ENCODE data around the gene NUMB.

The NUMB gene

GRCh38 chr14:73289729-73290128, 168.6 kb downstream of the NUMB start:
- no peak for DNase-seq (ENCODE audit: low read depth)

DNA sequence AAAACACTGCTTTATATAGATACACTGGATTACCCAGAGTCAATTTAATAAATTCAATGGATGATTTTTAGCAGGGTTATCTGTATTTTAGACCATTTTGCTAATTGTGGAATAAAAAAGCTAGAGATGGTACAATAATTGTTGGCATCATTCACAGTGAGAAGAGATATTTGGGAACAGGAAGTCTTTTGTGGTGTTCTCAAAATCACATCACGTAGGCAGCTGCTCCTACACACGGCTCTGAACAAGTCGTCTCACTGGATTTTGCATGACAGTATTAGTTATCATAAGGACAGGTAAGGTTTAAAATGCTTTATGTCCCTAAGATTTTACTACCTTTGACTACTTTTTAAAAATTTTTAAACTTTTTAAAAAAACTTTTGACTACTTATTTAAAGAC, 169.0 kb downstream of the NUMB start:
- DNase-seq (ENCODE audit: low read depth), result no peak

DNA sequence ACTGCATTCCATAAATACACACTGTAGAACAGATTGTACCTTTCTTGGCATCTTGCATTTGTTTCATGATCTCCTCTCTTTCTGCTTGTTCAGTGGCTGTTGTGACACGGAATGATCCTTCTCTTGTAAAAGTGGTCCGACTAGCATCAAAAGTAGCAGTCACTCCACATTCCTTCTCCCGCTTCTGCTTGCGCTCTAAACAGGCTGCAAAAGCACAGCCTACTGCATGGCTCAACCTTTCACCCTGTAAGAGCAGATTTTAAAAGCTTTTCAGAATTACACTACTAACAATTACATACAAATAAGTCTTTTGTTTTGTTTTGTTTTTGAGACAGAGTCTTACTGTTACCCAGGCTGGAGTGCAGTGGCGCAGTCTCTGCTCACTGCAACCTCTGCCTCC, 171.3 kb downstream of the NUMB start:
- DNase-seq (ENCODE audit: low read depth), result no peak

- DNase-seq (ENCODE audit: low read depth), result no peak
Observed at GRCh38 chr14:73286598-73286997, 171.7 kb downstream of the NUMB start.

DNA sequence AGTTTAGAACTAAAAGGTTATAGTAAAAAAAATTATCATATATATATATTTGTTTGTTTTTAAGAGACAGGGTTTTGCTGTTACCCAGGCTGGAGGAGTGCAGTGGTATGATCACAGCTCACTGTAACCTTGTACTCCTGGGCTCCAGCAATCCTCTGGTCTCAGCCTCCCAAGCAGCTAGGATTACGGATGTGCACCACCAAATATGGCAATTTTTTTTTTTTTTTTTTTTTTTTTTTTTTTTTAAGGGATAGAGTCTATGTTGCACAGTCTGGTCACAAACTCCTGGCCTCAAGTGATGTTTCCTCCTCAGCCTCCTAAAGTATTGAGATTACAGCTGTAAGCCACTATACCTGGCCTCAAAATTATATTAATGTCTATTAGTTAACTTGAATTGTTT, 172.4 kb downstream of the NUMB start:
- DNase-seq (ENCODE audit: low read depth), result no peak

- no peak for DNase-seq (ENCODE audit: low read depth)
Observed at GRCh38 chr14:73283608-73284379, 174.6 kb downstream of the NUMB start.

GRCh38 chr14:73280903-73281302, 177.4 kb downstream of the NUMB start:
- DNase-seq (ENCODE audit: low read depth), result no peak

DNA sequence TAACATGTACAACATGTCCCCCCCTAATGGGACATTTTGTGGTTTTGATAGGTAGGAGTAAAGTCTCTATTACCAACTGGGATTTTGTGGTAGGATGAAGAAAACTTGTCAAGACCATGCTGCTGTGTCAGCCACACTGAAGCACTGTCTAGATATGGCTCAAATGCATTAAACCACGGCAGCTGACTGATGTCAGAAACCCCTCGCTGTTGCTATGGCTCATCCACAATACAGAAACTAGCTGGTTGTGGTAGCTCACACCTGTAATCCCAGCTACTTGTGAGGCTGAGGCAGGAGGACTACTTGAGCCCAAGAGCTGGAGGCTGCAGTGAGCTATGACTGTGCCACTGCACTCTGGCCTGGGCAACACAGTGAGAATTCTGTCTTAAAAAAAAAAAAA, 181.0 kb downstream of the NUMB start:
- no peak for DNase-seq (ENCODE audit: low read depth)

GRCh38 chr14:73276836-73277235, 181.5 kb downstream of the NUMB start:
- no peak for DNase-seq (ENCODE audit: low read depth)

- DNase-seq (ENCODE audit: low read depth), result no peak
Observed at GRCh38 chr14:73273799-73274198, 184.5 kb downstream of the NUMB start.

DNA sequence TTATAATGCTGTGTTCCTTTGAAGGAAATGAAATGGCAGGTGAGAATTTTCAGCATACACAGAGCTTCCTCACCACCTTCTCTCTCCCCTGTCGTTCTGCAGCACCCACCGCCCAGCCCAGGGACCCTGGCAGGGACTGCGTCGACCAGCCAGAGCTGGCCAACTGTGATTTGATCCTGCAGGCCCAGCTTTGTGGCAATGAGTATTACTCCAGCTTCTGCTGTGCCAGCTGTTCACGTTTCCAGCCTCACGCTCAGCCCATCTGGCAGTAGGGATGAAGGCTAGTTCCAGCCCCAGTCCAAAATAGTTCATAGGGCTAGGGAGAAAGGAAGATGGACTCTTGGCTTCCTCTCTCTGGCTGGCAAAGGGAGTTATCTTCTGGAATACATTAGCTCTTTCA, 186.0 kb downstream of the NUMB start:
- no peak for DNase-seq (ENCODE audit: low read depth)

DNA sequence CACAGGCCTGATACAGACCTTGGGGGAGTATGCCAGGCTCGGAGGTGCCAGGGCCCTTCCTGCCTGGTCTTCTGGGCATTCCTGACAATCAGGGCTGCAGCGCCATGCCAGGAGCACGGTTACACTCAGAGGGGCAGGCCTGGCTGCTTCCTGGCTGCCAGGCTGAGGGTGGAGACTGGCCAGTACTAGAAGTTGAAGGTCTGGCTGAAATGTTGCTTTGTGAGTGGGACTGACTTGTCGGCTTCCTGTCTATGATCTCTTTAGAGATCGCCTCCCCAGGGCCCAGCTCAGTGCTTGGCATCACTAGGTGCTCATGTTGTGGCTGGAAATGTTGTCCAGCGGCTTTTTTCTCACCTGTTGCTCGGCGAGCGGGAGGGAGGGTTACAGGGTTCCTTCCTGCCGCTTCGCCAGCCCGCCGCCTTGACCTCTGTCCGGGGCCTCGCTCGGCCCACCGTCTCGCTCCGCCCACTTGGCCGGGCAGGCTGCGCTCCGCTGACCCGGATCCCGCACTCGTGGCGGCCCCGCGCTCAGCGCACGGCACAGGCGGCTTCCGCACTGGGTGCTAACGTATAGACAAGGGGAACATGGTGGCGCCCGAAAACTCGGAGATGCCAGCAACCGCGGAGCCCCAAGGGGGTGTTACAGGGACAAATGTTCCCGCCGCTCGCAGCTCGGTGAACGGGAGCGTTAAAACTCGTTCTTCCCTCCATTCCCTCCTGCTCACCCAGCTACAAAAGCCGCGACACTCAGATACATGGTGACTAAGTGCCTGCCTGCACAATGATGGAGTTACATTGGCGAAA, 188.4 kb downstream of the NUMB start:
- no peak for DNase-seq (ENCODE audit: low read depth)

DNA sequence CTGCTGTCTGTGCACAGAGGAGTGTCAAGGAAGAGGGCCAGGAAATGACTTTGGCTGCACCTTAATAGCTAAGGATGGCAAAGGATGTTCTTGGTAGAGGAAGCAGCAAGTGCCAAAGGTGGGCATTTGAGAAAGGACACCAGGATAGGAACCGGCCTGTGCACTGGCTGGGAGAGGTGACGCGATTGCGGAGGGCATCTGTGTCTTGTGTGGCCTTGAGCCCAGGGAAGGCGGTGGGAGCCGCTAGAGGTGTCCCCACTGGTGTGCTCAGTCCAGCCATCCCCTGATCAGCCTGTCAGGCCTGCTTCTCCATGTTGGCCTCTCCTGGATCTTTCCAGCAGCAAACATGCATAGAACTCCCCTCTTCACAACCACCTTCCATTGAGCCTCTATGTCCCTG, 190.9 kb downstream of the NUMB start:
- no peak for DNase-seq (ENCODE audit: low read depth)

DNA sequence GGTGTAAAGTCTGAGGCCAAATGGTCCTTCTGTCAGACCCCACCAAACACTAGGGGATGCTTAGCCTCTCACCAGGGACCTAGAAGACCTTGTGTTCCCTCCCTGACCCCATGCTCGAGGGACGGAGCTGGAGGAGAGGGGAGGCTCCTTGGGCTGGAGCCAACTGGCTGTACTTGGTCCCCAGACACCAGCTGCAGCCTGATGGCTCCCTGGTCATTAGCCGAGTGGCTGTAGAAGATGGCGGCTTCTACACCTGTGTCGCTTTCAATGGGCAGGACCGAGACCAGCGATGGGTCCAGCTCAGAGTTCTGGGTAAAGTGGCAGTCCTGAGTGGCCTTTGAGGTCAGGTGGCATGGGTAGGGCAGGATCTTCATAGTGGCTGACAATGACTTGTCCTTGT, 192.0 kb downstream of the NUMB start:
- DNase-seq (ENCODE audit: low read depth), result no peak

GRCh38 chr14:73265721-73266046, 192.7 kb downstream of the NUMB start:
- no peak for DNase-seq (ENCODE audit: low read depth)

- no peak for DNase-seq (ENCODE audit: low read depth)
Observed at GRCh38 chr14:73264885-73265720, 193.2 kb downstream of the NUMB start.

- no peak for DNase-seq (ENCODE audit: low read depth)
Observed at GRCh38 chr14:73264080-73264884, 194.1 kb downstream of the NUMB start.

GRCh38 chr14:73263606-73264005, 194.7 kb downstream of the NUMB start:
- DNase-seq (ENCODE audit: low read depth), result no peak

- DNase-seq (ENCODE audit: low read depth), result no peak
Observed at GRCh38 chr14:73262427-73263183, 195.7 kb downstream of the NUMB start.

- DNase-seq (ENCODE audit: low read depth), result no peak
Observed at GRCh38 chr14:73261520-73262426, 196.6 kb downstream of the NUMB start.
